Posterior cingulate gyrus (tissue), 11 donors: ENCODE data around the gene NR5A1.

Experiments used
- DNase-seq, 10 donors: peaks; one replicate each; pipeline versions ENCODE4 v3.0.0 to v3.0.0-alpha.2; 2020 to 2021; ENCODE audit warnings: mixed read lengths in 3 of 10
- intact Hi-C: fragments of 100-400 bp; cut with DNase I; formaldehyde crosslinking; loops from one replicate; pipeline ENCODE4 v1.15.1; 2023

NR5A1 gene

GRCh38 chr9:124506931-124507879 is at the start of gene NR5A1:
Gene NR5A1, minus strand, starts transcription at chr9:124507399. Its CDS starts 4,004 bp downstream, at chr9:124503395.
- intact Hi-C loops: no loop called here
- DNase-seq: peak in 2 of 10 donors; percentile 50 to 77

- intact Hi-C loops: no loop called here
These were observed 47.8 kb upstream of the NR5A1 start for GRCh38 chr9:124555043-124555442.

GRCh38 chr9:124553738-124554137 is 46.5 kb upstream of the NR5A1 start:
- intact Hi-C loops: loop anchor here (5.0 kb wide), 1 partner anchor 159 kb away; no protein-coding TSS in a partner anchor
- DNase-seq: no peak

More at GRCh38 chr9:124555043-124555442, 47.8 kb upstream of the NR5A1 start:
- no peak for DNase-seq

GRCh38 chr9:124552273-124552605 is 45.0 kb upstream of the NR5A1 start:
- DNase-seq: no peak
- intact Hi-C loops: loop anchor here (5.0 kb wide), 1 partner anchor 160 kb away; no protein-coding TSS in a partner anchor

- intact Hi-C loops: loop anchor here (5.0 kb wide), 1 partner anchor 161 kb away; no protein-coding TSS in a partner anchor
- peak; percentile 31 to 94 (median 58) for DNase-seq
These were observed 44.5 kb upstream of the NR5A1 start for GRCh38 chr9:124551472-124552272.

- intact Hi-C loops: loop anchor here (5.0 kb wide), 1 partner anchor 162 kb away; no protein-coding TSS in a partner anchor
- DNase-seq: no peak
These were observed 42.9 kb upstream of the NR5A1 start for GRCh38 chr9:124550072-124550471.

GRCh38 chr9:124549016-124549415 is 41.8 kb upstream of the NR5A1 start:
- no peak for DNase-seq
- intact Hi-C loops: no loop called here

GRCh38 chr9:124544535-124544934 is 37.3 kb upstream of the NR5A1 start:
- intact Hi-C loops: no loop called here
- no peak for DNase-seq

GRCh38 chr9:124541824-124542223 is 34.6 kb upstream of the NR5A1 start:
- no peak for DNase-seq
- intact Hi-C loops: no loop called here

GRCh38 chr9:124537926-124538325 is 30.7 kb upstream of the NR5A1 start:
- no peak for DNase-seq
- intact Hi-C loops: loop anchor here (2.0 to 5.0 kb wide), 2 partner anchors 145 to 411 kb away; no protein-coding TSS in a partner anchor

- intact Hi-C loops: loop anchor here (1.0 to 5.0 kb wide), 3 partner anchors 117 to 409 kb away; no protein-coding TSS in a partner anchor
- peak in 1 of 10 donors; percentile 57 for DNase-seq
These were observed 28.6 kb upstream of the NR5A1 start for GRCh38 chr9:124535846-124536245.

GRCh38 chr9:124532897-124533296 is 25.7 kb upstream of the NR5A1 start:
- intact Hi-C loops: no loop called here
- DNase-seq: peak in 1 of 10 donors; percentile 18

GRCh38 chr9:124531115-124531514 is 23.9 kb upstream of the NR5A1 start:
- intact Hi-C loops: no loop called here
- peak in 1 of 10 donors; percentile 16 for DNase-seq

- intact Hi-C loops: no loop called here
- peak in 1 of 10 donors; percentile 59 for DNase-seq
These were observed 23.0 kb upstream of the NR5A1 start for GRCh38 chr9:124530246-124530645.

- DNase-seq: peak in 1 of 10 donors; percentile 13
- intact Hi-C loops: no loop called here
These were observed 20.6 kb upstream of the NR5A1 start for GRCh38 chr9:124527781-124528180.

- peak in 1 of 10 donors; percentile 31 for DNase-seq
- intact Hi-C loops: no loop called here
These were observed 19.0 kb upstream of the NR5A1 start for GRCh38 chr9:124526174-124526573.

- intact Hi-C loops: no loop called here
- peak in 1 of 10 donors; percentile 20 for DNase-seq
These were observed 15.2 kb upstream of the NR5A1 start for GRCh38 chr9:124522121-124523098.

GRCh38 chr9:124521142-124521541 is 13.9 kb upstream of the NR5A1 start:
- intact Hi-C loops: no loop called here
- DNase-seq: peak in 1 of 10 donors; percentile 58

- intact Hi-C loops: no loop called here
- peak in 3 of 10 donors; percentile 52 to 57 (median 55) for DNase-seq
These were observed 13.0 kb upstream of the NR5A1 start for GRCh38 chr9:124520206-124520596.
